HEK293T (cell line): ENCODE measurements around the gene SEMA4F.

Experiments used
- ARNT ChIP-seq: fragments of 450-650 bp; IDR thresholded peaks from 2 replicates; pipeline ENCODE4 v1.6.1; 2017; ENCODE audit warnings: mild to moderate bottlenecking
- BHLHE40 ChIP-seq: fragments of 450-650 bp; IDR thresholded peaks from 2 replicates; pipeline ENCODE4 v1.6.1; 2016; ENCODE audit warnings: mild to moderate bottlenecking, moderate library complexity, borderline replicate concordance
- CTBP1 ChIP-seq: fragments of 450-650 bp; IDR thresholded peaks from 2 replicates; pipeline ENCODE4 v1.6.1; 2016; ENCODE audit warnings: borderline replicate concordance
- ELF4 ChIP-seq: fragments of 450-650 bp; IDR thresholded peaks from 2 replicates; pipeline ENCODE4 v1.6.1; 2017; ENCODE audit warnings: antibody characterized with exemption
- FOXA1 ChIP-seq: fragments of 450-650 bp; IDR thresholded peaks from 2 replicates; pipeline ENCODE4 v1.6.1; 2016; ENCODE audit warnings: mild to moderate bottlenecking
- FOXM1 ChIP-seq: fragments of 450-650 bp; IDR thresholded peaks from 2 replicates; pipeline ENCODE4 v1.6.1; 2017; ENCODE audit warnings: mild to moderate bottlenecking, borderline replicate concordance
- L3MBTL2 ChIP-seq: fragments of 450-650 bp; conservative IDR thresholded peaks from 2 replicates; pipeline ENCODE4 v1.6.1; 2016; ENCODE audit warnings: mild to moderate bottlenecking
- LEF1 ChIP-seq: fragments of 450-650 bp; IDR thresholded peaks from 2 replicates; pipeline ENCODE4 v1.6.1; 2017; ENCODE audit warnings: mild to moderate bottlenecking, borderline replicate concordance
- SP1 ChIP-seq: fragments of 450-650 bp; IDR thresholded peaks from 2 replicates; pipeline ENCODE4 v1.6.1; 2017
- SUZ12 ChIP-seq: fragments of 450-650 bp; IDR thresholded peaks from 2 replicates; pipeline ENCODE4 v1.6.1; 2016; ENCODE audit warnings: mild to moderate bottlenecking
- ZNF384 ChIP-seq: fragments of 450-650 bp; IDR thresholded peaks from 2 replicates; pipeline ENCODE4 v1.6.1; 2016
- TF ChIP-seq, protein P1 (sequence below): fragments of 450-650 bp; IDR thresholded peaks from 2 replicates; pipeline ENCODE4 v1.6.1; 2016

DNA sequence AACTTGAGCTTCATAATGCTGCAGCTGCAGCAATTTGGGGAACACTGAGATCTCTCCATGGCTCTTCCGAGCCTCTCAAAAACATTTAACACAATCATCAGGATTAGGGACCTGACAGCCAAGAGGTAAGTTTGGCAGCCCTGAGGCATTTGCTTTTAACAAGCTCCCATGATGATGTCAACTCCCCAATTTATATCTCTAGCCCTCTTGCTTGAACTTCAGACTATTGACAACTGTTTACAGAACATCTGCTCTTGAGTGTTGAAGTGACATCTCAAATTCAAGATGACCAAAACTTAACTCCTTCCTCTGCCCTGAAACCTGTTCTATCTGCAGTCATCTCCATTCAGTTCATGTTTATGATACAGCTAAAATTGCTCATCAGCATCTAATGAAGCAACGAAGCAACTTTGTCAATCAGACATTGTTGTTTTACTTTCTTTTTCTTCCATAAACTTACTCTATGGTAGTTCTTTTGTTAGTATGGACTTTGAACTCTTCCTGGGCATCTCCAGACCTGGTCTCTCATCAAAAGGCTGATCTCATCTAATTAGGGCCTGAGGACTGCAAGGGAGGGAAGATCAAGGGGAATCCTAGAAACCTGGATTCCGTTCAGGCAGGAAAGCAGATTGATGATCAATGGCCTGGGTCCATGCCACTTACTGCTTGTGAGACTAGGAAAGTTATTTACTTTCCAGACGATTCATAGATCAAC, 48.1 kb downstream of the SEMA4F start:
- TF ChIP-seq BHLHE40 (no peak), SUZ12 (no peak), ZNF384 (no peak), FOXM1 (no peak), SP1 (no peak), ELF4 (no peak), ARNT (no peak), CTBP1 (no peak), FOXA1 (no peak), LEF1 (no peak), L3MBTL2 (no peak)
- TF ChIP-seq, protein P1, sequence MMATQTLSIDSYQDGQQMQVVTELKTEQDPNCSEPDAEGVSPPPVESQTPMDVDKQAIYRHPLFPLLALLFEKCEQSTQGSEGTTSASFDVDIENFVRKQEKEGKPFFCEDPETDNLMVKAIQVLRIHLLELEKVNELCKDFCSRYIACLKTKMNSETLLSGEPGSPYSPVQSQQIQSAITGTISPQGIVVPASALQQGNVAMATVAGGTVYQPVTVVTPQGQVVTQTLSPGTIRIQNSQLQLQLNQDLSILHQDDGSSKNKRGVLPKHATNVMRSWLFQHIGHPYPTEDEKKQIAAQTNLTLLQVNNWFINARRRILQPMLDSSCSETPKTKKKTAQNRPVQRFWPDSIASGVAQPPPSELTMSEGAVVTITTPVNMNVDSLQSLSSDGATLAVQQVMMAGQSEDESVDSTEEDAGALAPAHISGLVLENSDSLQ: no peak
